GM12801 (cell line): ENCODE measurements around the gene WDR86.

Source experiments
- TF ChIP-seq, protein P1 (sequence below): IDR thresholded peaks from one replicate; pipeline ENCODE4 v1.5.1; 2011; ENCODE audit warnings: control low read depth; ENCODE audit not compliant: insufficient read length; ENCODE audit errors: extremely low read depth

WDR86 gene

DNA sequence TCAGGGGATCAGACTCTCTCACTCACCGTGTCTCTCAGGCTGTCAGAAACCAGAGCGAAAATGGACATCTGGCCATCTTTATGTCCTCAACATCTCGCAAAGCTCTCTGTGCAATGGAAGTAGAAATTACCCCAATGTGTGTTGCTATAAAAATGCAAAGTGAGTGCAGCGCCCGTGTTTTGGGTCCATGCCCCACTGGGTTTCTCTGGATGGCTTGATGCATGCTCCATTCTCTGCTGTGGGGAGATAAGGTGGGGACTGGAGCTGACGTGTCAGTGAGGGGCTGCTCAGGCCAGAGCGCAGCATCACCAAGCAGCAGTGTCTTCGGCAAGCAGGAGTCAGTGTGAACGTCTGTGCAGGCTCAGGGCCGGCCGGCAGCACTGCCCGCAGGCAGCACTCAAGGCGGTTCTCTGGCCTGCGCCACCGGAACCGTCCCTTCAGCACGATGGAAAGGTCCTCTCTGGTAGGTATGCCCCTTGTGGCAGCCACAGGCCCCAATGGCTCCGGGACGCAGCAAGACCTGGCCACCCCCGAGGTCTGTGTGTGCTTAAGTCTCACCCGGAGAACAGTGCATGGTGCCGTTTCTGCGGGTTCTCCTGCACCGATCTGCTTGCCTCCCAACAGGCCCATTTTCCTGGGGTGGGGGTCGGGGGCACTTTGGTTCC is 30.2 kb downstream of the WDR86 start:
- TF ChIP-seq, protein P1, sequence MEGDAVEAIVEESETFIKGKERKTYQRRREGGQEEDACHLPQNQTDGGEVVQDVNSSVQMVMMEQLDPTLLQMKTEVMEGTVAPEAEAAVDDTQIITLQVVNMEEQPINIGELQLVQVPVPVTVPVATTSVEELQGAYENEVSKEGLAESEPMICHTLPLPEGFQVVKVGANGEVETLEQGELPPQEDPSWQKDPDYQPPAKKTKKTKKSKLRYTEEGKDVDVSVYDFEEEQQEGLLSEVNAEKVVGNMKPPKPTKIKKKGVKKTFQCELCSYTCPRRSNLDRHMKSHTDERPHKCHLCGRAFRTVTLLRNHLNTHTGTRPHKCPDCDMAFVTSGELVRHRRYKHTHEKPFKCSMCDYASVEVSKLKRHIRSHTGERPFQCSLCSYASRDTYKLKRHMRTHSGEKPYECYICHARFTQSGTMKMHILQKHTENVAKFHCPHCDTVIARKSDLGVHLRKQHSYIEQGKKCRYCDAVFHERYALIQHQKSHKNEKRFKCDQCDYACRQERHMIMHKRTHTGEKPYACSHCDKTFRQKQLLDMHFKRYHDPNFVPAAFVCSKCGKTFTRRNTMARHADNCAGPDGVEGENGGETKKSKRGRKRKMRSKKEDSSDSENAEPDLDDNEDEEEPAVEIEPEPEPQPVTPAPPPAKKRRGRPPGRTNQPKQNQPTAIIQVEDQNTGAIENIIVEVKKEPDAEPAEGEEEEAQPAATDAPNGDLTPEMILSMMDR, result no peak

DNA sequence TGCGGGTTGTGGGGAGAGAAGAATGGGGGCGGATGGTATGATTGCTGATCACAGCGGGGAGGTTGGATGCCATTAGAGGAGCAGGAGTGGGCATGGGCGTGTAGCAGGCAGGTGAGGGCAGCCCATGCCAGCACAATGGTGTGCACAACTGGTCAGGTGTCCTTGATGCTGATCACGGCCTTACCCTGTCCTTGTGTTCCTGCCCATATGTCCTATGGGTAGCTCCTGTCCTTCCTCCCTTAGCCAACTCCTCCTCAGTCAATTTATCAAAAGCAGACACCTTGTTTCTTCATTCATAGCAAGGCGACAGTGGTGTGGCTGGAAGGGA is 30.7 kb downstream of the WDR86 start:
- TF ChIP-seq, protein P1, result no peak

- TF ChIP-seq, protein P1, result no peak
Measured at GRCh38 chr7:151378496-151379192, 31.2 kb downstream of the WDR86 start.

DNA sequence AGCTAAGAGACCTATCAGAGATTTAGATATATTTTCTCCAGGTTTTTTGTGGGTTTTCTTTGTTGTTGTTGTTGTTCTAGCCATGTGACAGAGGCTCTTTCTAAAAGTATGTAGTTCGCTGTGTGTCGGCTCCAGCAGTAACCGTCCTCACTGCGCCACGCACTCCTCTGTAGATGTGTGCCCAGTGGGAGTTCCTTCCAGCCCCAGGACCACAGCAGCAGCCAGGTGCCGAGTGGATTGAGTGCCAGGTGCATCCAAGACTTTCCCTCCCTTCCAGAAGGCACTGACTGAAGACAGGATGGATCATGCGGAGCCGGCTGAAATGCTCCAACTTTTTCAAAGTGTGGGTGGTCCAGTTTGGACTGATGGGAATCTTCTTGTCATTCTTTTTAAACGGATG is 31.8 kb downstream of the WDR86 start:
- TF ChIP-seq, protein P1, result no peak

- TF ChIP-seq, protein P1, result no peak
Measured at GRCh38 chr7:151377406-151377805, 32.4 kb downstream of the WDR86 start.

GRCh38 chr7:151376218-151376902 is 33.5 kb downstream of the WDR86 start:
- TF ChIP-seq, protein P1, result no peak

DNA sequence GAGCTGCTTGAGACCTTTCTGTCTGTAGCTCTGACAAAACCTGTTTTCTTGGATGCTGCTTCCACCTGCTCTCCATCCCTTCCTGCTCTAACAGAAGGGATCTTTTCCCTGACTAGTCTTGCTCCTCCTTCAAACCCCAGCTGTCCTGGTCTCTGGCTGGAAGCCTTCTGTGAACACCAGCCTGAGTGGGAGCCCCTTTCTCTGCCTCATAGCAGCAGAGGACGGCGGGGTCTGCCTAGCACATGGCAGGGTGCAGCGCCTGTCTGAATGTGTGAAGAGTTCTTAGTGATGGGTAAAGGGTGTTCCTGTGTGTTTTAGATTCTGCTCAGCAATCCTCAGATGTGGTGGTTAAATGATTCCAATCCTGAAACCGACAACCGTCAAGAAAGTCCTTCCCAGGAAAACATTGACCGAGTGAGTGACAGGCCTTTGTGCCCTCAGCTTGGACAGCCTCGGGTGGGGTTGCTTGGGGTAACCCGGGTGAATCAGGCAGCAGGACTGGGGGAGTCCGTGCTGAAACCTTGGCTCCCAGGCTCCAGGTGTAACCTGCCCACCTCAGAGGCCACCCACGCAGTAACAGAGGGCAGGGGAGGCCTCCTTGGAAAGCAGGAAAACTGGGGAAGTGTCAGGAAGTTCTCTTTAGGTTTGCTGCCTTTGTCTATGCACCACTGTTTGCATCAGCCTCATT is 34.2 kb downstream of the WDR86 start:
- TF ChIP-seq, protein P1, result no peak
